HEK293T (cell line): ENCODE results near the gene OCA2.

Experiments
- BHLHE40 ChIP-seq: fragments of 450-650 bp; IDR thresholded peaks from 2 replicates; pipeline ENCODE4 v1.6.1; 2016; ENCODE audit warnings: mild to moderate bottlenecking, moderate library complexity, borderline replicate concordance
- CTBP1 ChIP-seq: fragments of 450-650 bp; IDR thresholded peaks from 2 replicates; pipeline ENCODE4 v1.6.1; 2016; ENCODE audit warnings: borderline replicate concordance
- ELF4 ChIP-seq: fragments of 450-650 bp; IDR thresholded peaks from 2 replicates; pipeline ENCODE4 v1.6.1; 2017; ENCODE audit warnings: antibody characterized with exemption
- FOXA1 ChIP-seq: fragments of 450-650 bp; IDR thresholded peaks from 2 replicates; pipeline ENCODE4 v1.6.1; 2016; ENCODE audit warnings: mild to moderate bottlenecking
- FOXM1 ChIP-seq: fragments of 450-650 bp; IDR thresholded peaks from 2 replicates; pipeline ENCODE4 v1.6.1; 2017; ENCODE audit warnings: mild to moderate bottlenecking, borderline replicate concordance
- SP1 ChIP-seq: fragments of 450-650 bp; IDR thresholded peaks from 2 replicates; pipeline ENCODE4 v1.6.1; 2017
- TARDBP ChIP-seq: fragments of 450-650 bp; IDR thresholded peaks from 2 replicates; pipeline ENCODE4 v1.6.1; 2016

DNA sequence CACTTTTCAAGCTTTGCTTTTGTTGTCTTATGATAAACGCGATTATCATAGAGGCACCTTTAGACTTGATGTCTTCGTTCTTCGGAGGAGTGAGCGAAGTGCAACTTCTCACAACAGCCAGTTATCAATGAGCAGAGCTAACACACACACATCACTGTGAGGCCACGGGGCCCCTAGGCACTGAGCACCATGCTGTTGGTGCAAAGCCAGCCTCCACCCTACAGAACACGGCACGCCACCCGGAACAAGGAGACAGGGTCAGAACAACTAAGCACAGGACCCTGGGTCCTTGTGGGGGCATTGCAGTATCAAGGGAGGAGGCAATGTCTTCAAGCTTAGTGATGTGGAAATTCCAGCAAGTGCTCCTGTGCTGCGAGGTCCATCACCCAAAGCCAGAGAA is 244.5 kb downstream of the OCA2 start:
- no peak for TF ChIP-seq FOXA1
- TF ChIP-seq SP1: no peak
- TF ChIP-seq ELF4: no peak
- TF ChIP-seq TARDBP: no peak
- no peak for TF ChIP-seq BHLHE40
- TF ChIP-seq CTBP1: no peak
- TF ChIP-seq FOXM1: no peak
